Neural progenitor cell (in vitro differentiated cells): ENCODE data around the gene CCDC167.

Experiments used
- CTCF ChIP-seq: fragments of 200-600 bp; sonication (generic); IDR thresholded peaks from 2 replicates; pipeline ENCODE4 v1.5.1; 2017; ENCODE audit warnings: antibody characterized with exemption, mild to moderate bottlenecking
- EZH2 ChIP-seq: fragments of 200-600 bp; sonication (generic); IDR thresholded peaks from 2 replicates; pipeline ENCODE4 v1.6.1; 2017; ENCODE audit warnings: antibody characterized with exemption, mild to moderate bottlenecking, moderate library complexity
- EZH2phosphoT487 ChIP-seq: fragments of 200-600 bp; sonication (generic); IDR thresholded peaks from 2 replicates; pipeline ENCODE4 v1.6.1; 2017; ENCODE audit warnings: antibody characterized with exemption

GRCh38 chr6:37489697-37490336 is 9.9 kb downstream of the CCDC167 start:
- no peak for TF ChIP-seq CTCF
- no peak for TF ChIP-seq EZH2
- no peak for TF ChIP-seq EZH2phosphoT487
